ENCODE data around the gene CXCR2.
"Not testable (repeated sequence)": the region's sequence is repeated elsewhere in the genome, so short reads cannot be mapped to it uniquely, and the experiment has no call there.

Gene CXCR2

GRCh38 chr2:218125626-218126080 is at the start of gene CXCR2:
Gene CXCR2, plus strand, starts transcription at chr2:218126028. Its CDS starts 8,774 bp downstream, at chr2:218134802.
- no peak for ATAC-seq
- DNase-seq: no peak

- no peak for ATAC-seq
- DNase-seq: no peak
Measured at GRCh38 chr2:218077464-218078216, 48.2 kb upstream of the CXCR2 start.

- ATAC-seq (no peak), DNase-seq (no peak)
Measured at GRCh38 chr2:218079943-218080913, 45.6 kb upstream of the CXCR2 start.

- no peak for DNase-seq
- no peak for ATAC-seq
Measured at GRCh38 chr2:218081063-218081462, 44.8 kb upstream of the CXCR2 start.

- ATAC-seq (no peak), DNase-seq (no peak)
Measured at GRCh38 chr2:218081695-218082094, 44.1 kb upstream of the CXCR2 start.

- ATAC-seq (no peak), DNase-seq (no peak)
Measured at GRCh38 chr2:218082586-218083351, 43.1 kb upstream of the CXCR2 start.

- DNase-seq: no peak
- ATAC-seq: no peak
Measured at GRCh38 chr2:218083352-218083676, 42.5 kb upstream of the CXCR2 start.

- DNase-seq (no peak), ATAC-seq (no peak)
Measured at GRCh38 chr2:218086478-218086877, 39.4 kb upstream of the CXCR2 start.

GRCh38 chr2:218089259-218089658 is 36.6 kb upstream of the CXCR2 start:
- ATAC-seq (no peak), DNase-seq (no peak)

- no peak for DNase-seq
- ATAC-seq: no peak
Measured at GRCh38 chr2:218091746-218092145, 34.1 kb upstream of the CXCR2 start.

- no peak for DNase-seq
- no peak for ATAC-seq
Measured at GRCh38 chr2:218093879-218094278, 31.9 kb upstream of the CXCR2 start.

GRCh38 chr2:218095853-218096252 is 30.0 kb upstream of the CXCR2 start:
- DNase-seq (no peak), ATAC-seq (no peak)

- ATAC-seq: no peak
- DNase-seq: no peak
Measured at GRCh38 chr2:218097975-218098374, 27.9 kb upstream of the CXCR2 start.

- not testable (repeated sequence) for DNase-seq, ATAC-seq
Measured at GRCh38 chr2:218108834-218109233, 17.0 kb upstream of the CXCR2 start.

- not testable (repeated sequence) for ATAC-seq, DNase-seq
Measured at GRCh38 chr2:218121789-218122188, 4.0 kb upstream of the CXCR2 start.

GRCh38 chr2:218122286-218122685 is 3.5 kb upstream of the CXCR2 start:
- not testable (repeated sequence) for DNase-seq, ATAC-seq

- no peak for DNase-seq
- ATAC-seq: no peak
Measured at GRCh38 chr2:218123986-218124385, 1.8 kb upstream of the CXCR2 start.

GRCh38 chr2:218125095-218125494 is 733 bp upstream of the CXCR2 start:
- no peak for ATAC-seq

GRCh38 chr2:218127929-218128455 is 2.2 kb downstream of the CXCR2 start:
- ATAC-seq: no peak
- no peak for DNase-seq

More at GRCh38 chr2:218125095-218125494, 733 bp upstream of the CXCR2 start:
- DNase-seq: no peak

- DNase-seq (no peak), ATAC-seq (no peak)
Measured at GRCh38 chr2:218128781-218129457, 3.1 kb downstream of the CXCR2 start.

GRCh38 chr2:218129458-218130135 is 3.8 kb downstream of the CXCR2 start:
- DNase-seq (no peak), ATAC-seq (no peak)

Measured in stimulated activated naive CD8-positive, alpha-beta T cell treated with anti-CD3 and anti-CD28 coated beads, Interleukin-15, Interleukin-2, amounts not matched to agents 100 U/mL and 50 U/mL, for 24 hours (primary cell).